ENCODE data around the gene UTP25. TPM values are rescaled to one million over a fixed set of nuclear protein-coding genes. Genes with fewer than 3 reads are reported as not detected.
A peak's percentile ranks its signal among the peaks of the same experiment; 100 is the strongest.

Gene UTP25
- total and polyA plus RNA-seq, 2 donors (not counting 3 experiments of a cell fraction or from before 2014, with no cell fraction given): 6.6 to 11.7 TPM

GRCh38 chr1:209876078-209876800 lies 48.5 kb downstream of the UTP25 start:
- Histone ChIP-seq H3K9me3 (replicated peaks; ENCODE audit: control insufficient read depth, insufficient read depth, low read length) (no peaks in the 10 kb centered on the region), H3K79me2 (ENCODE audit: control insufficient read depth, insufficient read depth, low read length) (no peaks in the 10 kb centered on the region), H3K36me3 (ENCODE audit: control insufficient read depth in 2 of 2, extremely low read depth in 1 of 2, insufficient read depth in 2 of 2, low read length in 2 of 2) (no peaks in the 10 kb centered on the region), H3K4me2 (ENCODE audit: insufficient read depth, low read length) (no peak overlapping the region), H3K27ac (ENCODE audit: insufficient read depth, low read depth, low read length) (no peak overlapping the region), H3K27me3 (ENCODE audit: control insufficient read depth in 2 of 2, insufficient read depth in 2 of 2, low read length in 2 of 2) (peaks cover 3 to 9% of the 10 kb centered on the region in 2 experiments), H3K9ac (replicated peaks; ENCODE audit: extremely low read depth, insufficient read depth, low read length) (no peak overlapping the region), H3K9me1 (replicated peaks; ENCODE audit: control insufficient read depth, extremely low read depth, insufficient read depth, low read length) (no peaks in the 10 kb centered on the region), H2AFZ (ENCODE audit: low read depth, low read length) (no peak overlapping the region), H3K4me1 (ENCODE audit: control insufficient read depth, extremely low read depth, insufficient read depth, low read length) (peaks cover 22% of the 10 kb centered on the region), H3K4me3 (replicated peaks in 1 of 3; ENCODE audit: insufficient read depth in 1 of 3, low read depth in 1 of 3, low read length in 3 of 3) (no peak overlapping the region), H4K20me1 (replicated peaks; ENCODE audit: control insufficient read depth, extremely low read depth, insufficient read depth, low read length) (no peaks in the 10 kb centered on the region)
- DNase-seq (ENCODE audit: low read depth, low spot score) (no peak), FAIRE-seq (no peak)
- ChIA-PET CTCF (interaction anchor here (0.8 to 4.2 kb wide), 16 partner anchors 8 to 256 kb away, joined by 3 to 30 read pairs (median 4); partner anchors contain the start of gene UTP25), POLR2A (no interaction called here)
- intact Hi-C loops (cut with micrococcal nuclease): loop anchor here (5.0 kb wide), 1 partner anchor 436 kb away; no protein-coding TSS in a partner anchor
- BruUV-seq (replicated peaks): no TSS peak
- dilution Hi-C loops (cut with MboI; ENCODE audit: extremely low pct_ligation_motif_present, low sequenced_read_pairs): no loop called here
- no peak for TF ChIP-seq EZH2 (IDR thresholded peaks at IDR 0.05; ENCODE audit: borderline replicate concordance, low read depth, low read length, severe bottlenecking)
- no peak for TF ChIP-seq POLR2AphosphoS5 (IDR thresholded peaks at IDR 0.05; ENCODE audit: insufficient read depth, low read depth, low read length)
- no peak for TF ChIP-seq JUN (IDR thresholded peaks at IDR 0.05; ENCODE audit: borderline replicate concordance, insufficient read depth, insufficient read length, low read depth)
- TF ChIP-seq POLR2A (IDR thresholded peaks at IDR 0.05; ENCODE audit: low read depth, low read length): no peak

- Histone ChIP-seq H3K36me3 (ENCODE audit: control insufficient read depth in 2 of 2, extremely low read depth in 1 of 2, insufficient read depth in 2 of 2, low read length in 2 of 2) (no peaks in the 10 kb centered on the region), H3K27ac (ENCODE audit: insufficient read depth, low read depth, low read length) (no peak overlapping the region), H3K9me1 (replicated peaks; ENCODE audit: control insufficient read depth, extremely low read depth, insufficient read depth, low read length) (no peaks in the 10 kb centered on the region), H2AFZ (ENCODE audit: low read depth, low read length) (no peak overlapping the region), H3K27me3 (ENCODE audit: control insufficient read depth in 2 of 2, insufficient read depth in 2 of 2, low read length in 2 of 2) (peaks cover 3 to 9% of the 10 kb centered on the region in 2 experiments), H3K4me2 (ENCODE audit: insufficient read depth, low read length) (no peak overlapping the region), H3K9ac (replicated peaks; ENCODE audit: extremely low read depth, insufficient read depth, low read length) (no peak overlapping the region), H3K4me1 (ENCODE audit: control insufficient read depth, extremely low read depth, insufficient read depth, low read length) (peaks cover 21% of the 10 kb centered on the region), H4K20me1 (replicated peaks; ENCODE audit: control insufficient read depth, extremely low read depth, insufficient read depth, low read length) (no peaks in the 10 kb centered on the region), H3K9me3 (replicated peaks; ENCODE audit: control insufficient read depth, insufficient read depth, low read length) (no peaks in the 10 kb centered on the region), H3K79me2 (ENCODE audit: control insufficient read depth, insufficient read depth, low read length) (no peaks in the 10 kb centered on the region), H3K4me3 (replicated peaks in 1 of 3; ENCODE audit: insufficient read depth in 1 of 3, low read depth in 1 of 3, low read length in 3 of 3) (no peak overlapping the region)
- TF ChIP-seq, protein P1, sequence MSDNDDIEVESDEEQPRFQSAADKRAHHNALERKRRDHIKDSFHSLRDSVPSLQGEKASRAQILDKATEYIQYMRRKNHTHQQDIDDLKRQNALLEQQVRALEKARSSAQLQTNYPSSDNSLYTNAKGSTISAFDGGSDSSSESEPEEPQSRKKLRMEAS (IDR thresholded peaks at IDR 0.05; ENCODE audit: insufficient read depth, insufficient read length): no peak
- peak; percentile 73 for TF ChIP-seq GATA2 (IDR thresholded peaks at IDR 0.05; ENCODE audit: insufficient read depth, insufficient read length, low read depth, low read length)
- TF ChIP-seq JUN (IDR thresholded peaks at IDR 0.05; ENCODE audit: borderline replicate concordance, insufficient read depth, insufficient read length, low read depth): peak; percentile 28
- no peak for TF ChIP-seq FOS (IDR thresholded peaks at IDR 0.05; ENCODE audit: borderline replicate concordance, insufficient read depth, low read length)
- TF ChIP-seq, protein P2, sequence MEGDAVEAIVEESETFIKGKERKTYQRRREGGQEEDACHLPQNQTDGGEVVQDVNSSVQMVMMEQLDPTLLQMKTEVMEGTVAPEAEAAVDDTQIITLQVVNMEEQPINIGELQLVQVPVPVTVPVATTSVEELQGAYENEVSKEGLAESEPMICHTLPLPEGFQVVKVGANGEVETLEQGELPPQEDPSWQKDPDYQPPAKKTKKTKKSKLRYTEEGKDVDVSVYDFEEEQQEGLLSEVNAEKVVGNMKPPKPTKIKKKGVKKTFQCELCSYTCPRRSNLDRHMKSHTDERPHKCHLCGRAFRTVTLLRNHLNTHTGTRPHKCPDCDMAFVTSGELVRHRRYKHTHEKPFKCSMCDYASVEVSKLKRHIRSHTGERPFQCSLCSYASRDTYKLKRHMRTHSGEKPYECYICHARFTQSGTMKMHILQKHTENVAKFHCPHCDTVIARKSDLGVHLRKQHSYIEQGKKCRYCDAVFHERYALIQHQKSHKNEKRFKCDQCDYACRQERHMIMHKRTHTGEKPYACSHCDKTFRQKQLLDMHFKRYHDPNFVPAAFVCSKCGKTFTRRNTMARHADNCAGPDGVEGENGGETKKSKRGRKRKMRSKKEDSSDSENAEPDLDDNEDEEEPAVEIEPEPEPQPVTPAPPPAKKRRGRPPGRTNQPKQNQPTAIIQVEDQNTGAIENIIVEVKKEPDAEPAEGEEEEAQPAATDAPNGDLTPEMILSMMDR (IDR thresholded peaks at IDR 0.05; ENCODE audit: extremely low read depth in 1 of 2, insufficient read depth in 1 of 2, low read depth in 1 of 2, low read length in 2 of 2): no peak
- no peak for TF ChIP-seq MYC (IDR thresholded peaks at IDR 0.05; ENCODE audit: low read depth, low read length)
- no peak for TF ChIP-seq POLR2AphosphoS5 (IDR thresholded peaks at IDR 0.05; ENCODE audit: insufficient read depth, low read depth, low read length)
- TF ChIP-seq POLR2A (IDR thresholded peaks at IDR 0.05; ENCODE audit: low read depth, low read length): no peak
- dilution Hi-C loops (cut with MboI; ENCODE audit: extremely low pct_ligation_motif_present, low sequenced_read_pairs) (no loop called here), intact Hi-C loops (cut with micrococcal nuclease) (loop anchor here (5.0 kb wide), 1 partner anchor 435 kb away; no protein-coding TSS in a partner anchor)
- ChIA-PET CTCF (interaction anchor here (1.4 to 4.2 kb wide), 3 partner anchors 8 to 49 kb away, joined by 3 to 30 read pairs (median 7); partner anchors contain the start of gene UTP25), POLR2A (no interaction called here)
- FAIRE-seq: no peak
- DNase-seq (ENCODE audit: low read depth, low spot score): no peak
- no TSS peak for BruUV-seq (replicated peaks)
These were observed 49.5 kb downstream of the UTP25 start for GRCh38 chr1:209877087-209877764.

Data from endothelial cell of umbilical vein (primary cell).